Activated T-cell treated with anti-CD3 and anti-CD28 coated beads for 1 hour (primary cell): ENCODE measurements around the gene ZNF419.
"Not testable (repeated sequence)": the region's sequence is repeated elsewhere in the genome, so short reads cannot be mapped to it uniquely, and the experiment has no call there.

ENCODE experiments used
- DNase-seq: peaks from one replicate; pipeline ENCODE4 v3.0.0-alpha.2; 2020; ENCODE audit warnings: low read depth

The ZNF419 gene

GRCh38 chr19:57487477-57488298 lies at the start of gene ZNF419:
Gene ZNF419 (plus strand): TSS chr19:57487750. CDS start chr19:57487951, 201 bp downstream.
- peak; percentile 93 for DNase-seq

GRCh38 chr19:57437931-57438330 lies 49.6 kb upstream of the ZNF419 start:
- no peak for DNase-seq

GRCh38 chr19:57438925-57439324 lies 48.6 kb upstream of the ZNF419 start:
- DNase-seq, result no peak

- DNase-seq, result no peak
Observed at GRCh38 chr19:57441979-57442752, 45.4 kb upstream of the ZNF419 start.

- DNase-seq, result no peak
Observed at GRCh38 chr19:57443121-57443696, 44.3 kb upstream of the ZNF419 start.

GRCh38 chr19:57452307-57452706 lies 35.2 kb upstream of the ZNF419 start:
- DNase-seq, result no peak

- DNase-seq, result no peak
Observed at GRCh38 chr19:57465680-57466381, 21.7 kb upstream of the ZNF419 start.

GRCh38 chr19:57466489-57466888 lies 21.1 kb upstream of the ZNF419 start:
- no peak for DNase-seq

- no peak for DNase-seq
Observed at GRCh38 chr19:57473646-57474045, 13.9 kb upstream of the ZNF419 start.

- DNase-seq, result peak; percentile 76
Observed at GRCh38 chr19:57477191-57478008, 10.2 kb upstream of the ZNF419 start, which contains the start of gene ZNF772. Gene ZNF772 (minus strand): TSS chr19:57477566. CDS start chr19:57477309, 257 bp downstream.

- not testable (repeated sequence) for DNase-seq
Observed at GRCh38 chr19:57488299-57488644, 722 bp downstream of the ZNF419 start.

GRCh38 chr19:57499332-57499679 lies 11.8 kb downstream of the ZNF419 start:
- DNase-seq, result not testable (repeated sequence)

GRCh38 chr19:57499680-57500395 lies 12.3 kb downstream of the ZNF419 start, which contains the start of gene ZNF773:
Gene ZNF773 (plus strand): TSS chr19:57499938. CDS start chr19:57500081, 143 bp downstream.
- DNase-seq, result peak; percentile 93

GRCh38 chr19:57500400-57500799 lies 12.8 kb downstream of the ZNF419 start:
- not testable (repeated sequence) for DNase-seq

- DNase-seq, result no peak
Observed at GRCh38 chr19:57506163-57506562, 18.6 kb downstream of the ZNF419 start.

- DNase-seq, result no peak
Observed at GRCh38 chr19:57511484-57511883, 23.9 kb downstream of the ZNF419 start.

GRCh38 chr19:57512845-57513244 lies 25.3 kb downstream of the ZNF419 start:
- DNase-seq, result no peak

- DNase-seq, result no peak
Observed at GRCh38 chr19:57515255-57515654, 27.7 kb downstream of the ZNF419 start.

- not testable (repeated sequence) for DNase-seq
Observed at GRCh38 chr19:57518021-57518420, 30.5 kb downstream of the ZNF419 start.

- DNase-seq, result peak; percentile 77
Observed at GRCh38 chr19:57527136-57527881, 39.8 kb downstream of the ZNF419 start, which contains the start of gene ZNF549. Gene ZNF549 (plus strand): TSS chr19:57527356. CDS start chr19:57527574, 218 bp downstream.
